ENCODE results near the gene COX17.

Gene COX17

GRCh38 chr3:119690043-119690656, 12.9 kb upstream of the COX17 start:
- Histone ChIP-seq H3K4me2 (ENCODE audit: low read length) (no peak overlapping the region), H3K79me2 (ENCODE audit: insufficient read depth, low read length) (no peaks in the 10 kb centered on the region), H3K27ac (ENCODE audit: low read depth, low read length, poor library complexity, severe bottlenecking) (no peak overlapping the region), H3K27me3 (ENCODE audit: insufficient read depth, low read length) (no peaks in the 10 kb centered on the region), H3K4me1 (ENCODE audit: insufficient read depth, low read length, severe bottlenecking) (no peaks in the 10 kb centered on the region), H2AFZ (ENCODE audit: low read length) (no peak overlapping the region), H3K4me3 (ENCODE audit: low read depth, low read length, poor library complexity, severe bottlenecking) (no peak overlapping the region), H3K9me2 (ENCODE audit: low read depth, low read length) (no peaks in the 10 kb centered on the region), H4K20me1 (ENCODE audit: insufficient read depth, low read length) (no peaks in the 10 kb centered on the region), H3K9ac (ENCODE audit: low read length) (no peak overlapping the region), H3K36me3 (ENCODE audit: insufficient read depth, low read length) (no peaks in the 10 kb centered on the region), H3F3A (ENCODE audit: insufficient read depth, low read length) (no peaks in the 10 kb centered on the region), H3K9me3 (ENCODE audit: low read length) (no peaks in the 10 kb centered on the region)
- TF ChIP-seq EZH2 (IDR thresholded peaks at IDR 0.05; ENCODE audit: borderline replicate concordance, low read length) (no peak), CTCF (IDR thresholded peaks at IDR 0.05; ENCODE audit: low read length) (peak; percentile 61)

GRCh38 chr3:119683421-119683820, 6.2 kb upstream of the COX17 start:
- H3K4me3 ChIP-seq (ENCODE audit: low read depth, low read length, poor library complexity, severe bottlenecking): no peak overlapping the region
- no peaks in the 10 kb centered on the region for H3K9me2 ChIP-seq (ENCODE audit: low read depth, low read length)
- no peaks in the 10 kb centered on the region for H3F3A ChIP-seq (ENCODE audit: insufficient read depth, low read length)
- no peaks in the 10 kb centered on the region for H3K4me1 ChIP-seq (ENCODE audit: insufficient read depth, low read length, severe bottlenecking)
- H3K36me3 ChIP-seq (ENCODE audit: insufficient read depth, low read length): no peaks in the 10 kb centered on the region
- no peak overlapping the region for H3K4me2 ChIP-seq (ENCODE audit: low read length)
- H3K9ac ChIP-seq (ENCODE audit: low read length): no peak overlapping the region
- H3K27me3 ChIP-seq (ENCODE audit: insufficient read depth, low read length): no peaks in the 10 kb centered on the region
- H4K20me1 ChIP-seq (ENCODE audit: insufficient read depth, low read length): no peaks in the 10 kb centered on the region
- H3K27ac ChIP-seq (ENCODE audit: low read depth, low read length, poor library complexity, severe bottlenecking): no peak overlapping the region
- no peaks in the 10 kb centered on the region for H3K9me3 ChIP-seq (ENCODE audit: low read length)
- no peak overlapping the region for H2AFZ ChIP-seq (ENCODE audit: low read length)
- TF ChIP-seq CTCF (IDR thresholded peaks at IDR 0.05; ENCODE audit: low read length) (no peak), EZH2 (IDR thresholded peaks at IDR 0.05; ENCODE audit: borderline replicate concordance, low read length) (no peak)
- no peaks in the 10 kb centered on the region for H3K79me2 ChIP-seq (ENCODE audit: insufficient read depth, low read length)

- Histone ChIP-seq H3F3A (ENCODE audit: insufficient read depth, low read length) (no peaks in the 10 kb centered on the region), H3K36me3 (ENCODE audit: insufficient read depth, low read length) (no peaks in the 10 kb centered on the region), H4K20me1 (ENCODE audit: insufficient read depth, low read length) (no peaks in the 10 kb centered on the region), H3K4me2 (ENCODE audit: low read length) (no peak overlapping the region), H3K79me2 (ENCODE audit: insufficient read depth, low read length) (peaks cover 4% of the 10 kb centered on the region; the same call in 1 of the 2 replicates), H3K9me2 (ENCODE audit: low read depth, low read length) (no peaks in the 10 kb centered on the region), H3K27me3 (ENCODE audit: insufficient read depth, low read length) (no peaks in the 10 kb centered on the region), H3K9me3 (ENCODE audit: low read length) (no peaks in the 10 kb centered on the region), H2AFZ (ENCODE audit: low read length) (no peak overlapping the region), H3K4me3 (ENCODE audit: low read depth, low read length, poor library complexity, severe bottlenecking) (no peak overlapping the region), H3K4me1 (ENCODE audit: insufficient read depth, low read length, severe bottlenecking) (peaks cover 8% of the 10 kb centered on the region), H3K27ac (ENCODE audit: low read depth, low read length, poor library complexity, severe bottlenecking) (no peak overlapping the region), H3K9ac (ENCODE audit: low read length) (no peak overlapping the region)
- no peak for TF ChIP-seq EZH2 (IDR thresholded peaks at IDR 0.05; ENCODE audit: borderline replicate concordance, low read length)
- peak; percentile 64 for TF ChIP-seq CTCF (IDR thresholded peaks at IDR 0.05; ENCODE audit: low read length)
Observed at GRCh38 chr3:119681279-119681678, 4.1 kb upstream of the COX17 start.

Data from OCI-LY1 (cell line).